Subcutaneous adipose tissue (tissue), 4 donors: ENCODE data around the gene BMP3. TPM values are rescaled to one million over a fixed set of nuclear protein-coding genes. Genes with fewer than 3 reads are reported as not detected.

ENCODE experiments used
- CTCF ChIP-seq: fragments of 450-650 bp; IDR thresholded peaks from one replicate; pipeline ENCODE4 v1.5.1; 2016; ENCODE audit warnings: low read depth, mild to moderate bottlenecking, control low read depth, antibody characterized with exemption, moderate library complexity
- total RNA-seq, 4 donors: library from RNA; depleted of rRNA; stranded (reverse); fragments of >200 nt; gene quantifications; one replicate each; pipeline ENCODE4 v1.1.0, GENCODE V29; 2016

Gene BMP3
- total RNA-seq, 4 donors from 2014 or later: 1.5 to 33.3 (median 5.5) TPM

GRCh38 chr4:81032771-81033684 lies 2.5 kb downstream of the BMP3 start:
- no peak for TF ChIP-seq CTCF

- no peak for TF ChIP-seq CTCF
Measured at GRCh38 chr4:81038636-81039350, 8.3 kb downstream of the BMP3 start.

- TF ChIP-seq CTCF: no peak
Measured at GRCh38 chr4:81039351-81039972, 9.0 kb downstream of the BMP3 start.

GRCh38 chr4:81040012-81040659 lies 9.6 kb downstream of the BMP3 start:
- TF ChIP-seq CTCF: no peak

GRCh38 chr4:81042578-81043365 lies 12.3 kb downstream of the BMP3 start:
- no peak for TF ChIP-seq CTCF

GRCh38 chr4:81049330-81049729 lies 18.8 kb downstream of the BMP3 start:
- TF ChIP-seq CTCF: no peak
